Measurements from ENCODE around the gene TRABD2A.

Gene TRABD2A

DNA sequence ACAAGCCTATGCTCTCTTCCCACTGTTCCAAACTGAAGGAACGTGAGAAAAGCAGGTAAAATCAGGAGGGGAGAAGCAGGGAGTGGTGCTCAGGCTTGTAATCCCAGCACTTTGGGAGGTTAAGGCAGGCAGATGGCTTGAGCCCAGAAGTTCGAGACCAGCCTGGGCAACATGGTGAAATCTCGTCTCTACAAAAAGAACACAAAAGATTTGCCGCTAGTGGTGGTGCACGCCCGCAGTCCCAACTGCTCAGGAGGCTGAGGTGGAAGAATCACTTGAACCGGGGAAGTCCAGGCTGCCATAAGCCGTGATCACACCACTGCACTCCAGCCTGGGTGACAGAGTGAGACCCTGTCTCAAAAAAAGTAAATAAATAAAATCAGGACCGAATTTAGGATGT is 23.3 kb upstream of the TRABD2A start:
- DNase-seq, result no peak

DNA sequence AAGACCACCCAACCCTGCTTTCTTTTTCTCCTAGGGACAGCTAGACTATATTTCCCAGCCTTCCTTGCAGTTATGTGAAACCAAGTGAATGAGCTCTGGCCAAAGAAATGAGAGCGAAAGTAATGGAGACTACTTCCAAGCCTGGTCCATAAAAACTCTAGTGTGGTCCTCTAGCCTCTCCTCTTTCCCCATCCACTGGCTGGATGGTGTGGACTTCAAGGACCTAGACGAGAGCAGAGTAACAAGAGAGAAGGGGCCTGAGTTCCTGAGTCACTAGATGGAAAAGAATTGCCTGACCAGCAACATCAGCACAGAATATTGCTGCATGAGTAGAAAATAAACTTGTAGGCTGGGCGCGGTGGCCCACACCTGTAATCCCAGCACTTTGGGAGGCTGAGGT is 21.6 kb upstream of the TRABD2A start:
- no peak for DNase-seq

DNA sequence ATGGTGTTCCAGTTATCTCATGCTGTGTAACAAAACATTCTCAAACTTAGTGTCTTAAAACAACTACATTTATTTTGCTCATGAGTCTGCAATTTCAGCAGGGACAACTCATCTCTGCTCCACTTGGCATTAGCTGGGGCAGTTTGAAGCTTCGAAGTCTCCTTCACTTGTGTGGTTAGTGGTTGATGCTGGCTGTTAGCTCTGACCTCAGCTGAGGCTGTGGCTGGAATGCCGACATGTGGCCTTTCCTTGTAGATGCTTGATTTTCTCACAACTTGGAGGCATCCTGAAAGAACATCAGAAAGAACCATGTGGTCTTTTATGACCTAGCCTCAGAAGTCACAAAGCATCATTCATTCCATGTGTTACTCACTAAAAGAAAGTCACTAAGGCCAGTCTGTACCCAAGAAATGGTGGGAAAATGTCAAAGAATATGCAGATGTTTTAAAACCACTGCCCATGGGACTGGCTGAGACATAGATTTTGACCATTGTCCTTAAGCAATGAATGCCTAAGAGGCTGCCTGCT is 20.8 kb upstream of the TRABD2A start:
- DNase-seq, result no peak

DNA sequence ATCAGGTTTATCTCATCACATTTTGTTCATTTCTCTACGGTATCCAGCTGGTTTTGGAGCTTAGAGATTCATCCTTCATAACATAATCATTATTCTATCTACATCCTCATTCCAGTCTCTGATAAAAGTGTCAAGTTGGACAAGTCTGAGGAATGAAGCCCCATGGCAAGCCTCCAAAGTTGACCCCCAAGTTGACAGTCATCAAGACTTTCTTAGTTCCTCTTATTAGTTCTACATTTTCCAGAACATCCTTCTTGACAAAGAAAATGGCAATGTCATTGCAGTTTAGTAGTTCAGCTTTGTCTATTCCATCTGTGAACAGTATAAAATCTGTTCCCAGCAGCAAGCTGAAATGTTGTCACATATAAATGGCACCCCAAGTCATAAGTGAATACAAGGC is 20.1 kb upstream of the TRABD2A start:
- DNase-seq, result no peak

DNA sequence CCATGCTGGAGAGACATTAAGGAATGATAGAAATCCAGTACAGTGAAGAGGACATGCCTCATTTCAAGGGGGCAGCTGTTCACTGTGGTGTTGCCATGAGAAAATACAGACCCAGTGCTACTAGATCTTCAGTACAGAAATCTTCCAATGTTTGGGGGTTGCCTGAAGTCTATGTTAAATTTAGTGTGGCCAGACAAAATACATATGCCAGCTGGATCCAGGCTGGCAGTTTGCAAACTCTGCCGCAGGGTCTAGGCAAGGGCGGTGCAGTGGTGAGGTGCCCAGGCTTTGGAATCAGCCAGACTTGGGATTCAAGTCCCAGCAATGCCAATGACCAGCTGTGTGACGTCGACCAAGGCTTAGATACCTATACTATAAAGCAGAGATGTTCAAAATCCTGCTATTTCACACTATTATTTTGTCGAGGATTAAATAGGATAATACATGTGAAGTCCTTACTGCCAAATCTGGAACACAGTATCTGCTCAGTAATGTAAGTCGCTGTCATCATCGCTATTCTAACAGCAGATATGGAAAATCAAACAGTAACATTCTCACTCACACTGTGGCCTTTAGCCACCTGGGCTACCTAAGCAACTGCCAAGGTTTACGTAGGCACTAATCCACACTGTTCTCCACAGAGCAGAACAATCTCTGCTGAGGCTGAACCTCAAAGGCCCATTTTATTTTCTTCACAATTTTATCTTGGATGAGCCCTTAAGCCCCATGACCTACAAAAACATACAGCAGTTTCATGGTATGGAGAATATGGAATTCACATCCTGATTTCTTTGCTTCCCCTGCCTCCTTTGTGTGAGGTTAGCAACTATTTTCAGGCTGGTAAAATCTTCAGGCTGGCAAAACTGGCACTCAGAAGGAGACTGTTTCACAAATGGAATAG is 18.7 kb upstream of the TRABD2A start:
- no peak for DNase-seq

DNA sequence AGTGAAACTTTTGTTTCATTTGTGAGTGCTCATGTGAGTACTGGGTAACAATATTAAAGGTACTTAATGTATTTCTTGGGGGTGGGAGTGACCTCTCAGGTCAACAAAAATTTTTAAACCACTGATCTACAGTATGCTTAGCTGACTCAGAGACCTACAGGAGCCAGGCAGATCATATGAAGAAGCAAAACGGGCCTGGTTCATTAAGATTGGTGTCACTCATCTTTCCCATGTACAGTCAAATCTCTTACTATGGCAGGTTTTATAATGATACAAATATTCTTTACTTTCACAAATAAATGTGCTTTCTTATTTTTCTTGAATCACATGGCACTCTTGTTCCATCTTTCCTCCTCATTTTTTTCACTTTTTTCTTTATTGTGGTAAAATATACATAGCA is 16.9 kb upstream of the TRABD2A start:
- peak in 1 of 5 experiments; percentile 50 for DNase-seq

DNA sequence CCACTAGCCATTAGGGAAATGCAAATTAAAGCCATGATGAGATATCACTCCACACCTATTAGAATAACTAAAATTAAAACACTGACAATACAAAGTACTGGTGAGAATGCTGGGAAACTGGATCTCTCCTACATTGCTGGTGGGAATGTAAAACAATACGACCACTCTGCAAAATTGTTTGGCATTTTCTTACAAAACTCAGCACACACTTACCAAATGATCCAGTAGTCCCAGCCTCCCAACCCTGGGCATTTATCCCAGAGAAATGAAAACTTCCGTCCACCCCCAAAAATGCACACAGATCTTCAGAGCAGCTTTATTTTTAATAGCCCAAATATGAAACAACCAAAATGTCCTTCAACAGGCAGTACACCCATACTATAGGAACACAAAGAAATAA is 15.7 kb upstream of the TRABD2A start:
- DNase-seq, result no peak

DNA sequence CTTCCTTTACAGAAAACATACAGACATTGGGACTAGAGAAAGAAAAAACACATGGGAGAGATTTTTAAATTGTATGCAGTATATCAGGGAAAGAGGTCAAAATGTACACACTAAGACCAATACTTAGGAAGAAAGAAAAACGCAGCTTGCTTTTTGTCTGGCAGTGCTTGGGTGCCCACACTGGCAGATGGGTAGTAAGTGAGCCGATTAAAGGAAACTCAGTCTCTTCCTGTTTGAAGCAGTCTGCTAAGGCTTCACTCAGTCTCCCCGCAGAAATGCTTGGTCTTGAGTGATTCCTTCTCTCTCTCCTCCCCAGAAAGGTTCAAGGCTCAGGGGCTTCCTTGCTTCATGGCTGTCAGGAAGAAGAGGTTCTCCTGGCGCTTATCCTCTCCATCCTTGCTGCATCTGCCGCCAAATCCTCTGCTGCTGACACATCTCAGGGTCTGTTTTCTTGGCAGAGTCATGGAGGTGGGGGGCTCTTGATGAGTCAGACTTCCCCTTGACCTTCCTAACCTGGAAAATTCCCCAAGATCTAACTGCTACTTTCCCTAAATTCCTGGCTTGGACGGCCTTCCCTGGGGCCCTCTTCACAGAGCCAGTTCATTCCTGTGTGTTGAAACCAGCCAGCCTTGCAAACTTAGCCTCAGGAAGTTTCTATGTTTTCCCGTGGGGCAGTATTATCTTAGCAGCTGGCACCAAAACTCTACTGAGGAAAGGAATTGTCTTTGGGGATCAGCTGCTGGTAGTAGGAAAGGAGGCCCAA is 14.1 kb upstream of the TRABD2A start:
- DNase-seq, result peak in 1 of 5 experiments; percentile 70

DNA sequence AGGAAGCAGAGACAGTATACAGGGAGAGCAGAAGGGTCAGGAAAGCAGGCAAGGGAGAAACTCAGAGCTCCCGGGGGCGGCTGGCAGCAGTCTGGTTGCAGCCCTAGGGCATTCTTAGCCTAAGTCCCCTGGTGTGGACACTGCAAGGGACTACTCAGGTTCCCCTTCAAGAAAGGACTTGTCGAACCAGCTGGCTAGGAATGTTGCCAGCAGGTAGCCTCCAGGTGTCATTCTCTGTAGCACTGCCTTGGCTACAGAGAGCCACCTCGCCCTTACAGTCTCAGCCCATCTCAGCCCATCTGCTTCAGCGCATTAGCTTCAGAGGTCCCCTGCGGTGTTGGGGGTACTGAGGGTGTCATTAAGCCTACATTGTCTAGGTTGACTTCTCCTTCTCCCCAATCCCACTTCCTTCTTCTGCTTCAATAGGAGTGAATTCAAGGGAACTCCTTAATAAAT is 13.3 kb upstream of the TRABD2A start:
- no peak for DNase-seq

DNA sequence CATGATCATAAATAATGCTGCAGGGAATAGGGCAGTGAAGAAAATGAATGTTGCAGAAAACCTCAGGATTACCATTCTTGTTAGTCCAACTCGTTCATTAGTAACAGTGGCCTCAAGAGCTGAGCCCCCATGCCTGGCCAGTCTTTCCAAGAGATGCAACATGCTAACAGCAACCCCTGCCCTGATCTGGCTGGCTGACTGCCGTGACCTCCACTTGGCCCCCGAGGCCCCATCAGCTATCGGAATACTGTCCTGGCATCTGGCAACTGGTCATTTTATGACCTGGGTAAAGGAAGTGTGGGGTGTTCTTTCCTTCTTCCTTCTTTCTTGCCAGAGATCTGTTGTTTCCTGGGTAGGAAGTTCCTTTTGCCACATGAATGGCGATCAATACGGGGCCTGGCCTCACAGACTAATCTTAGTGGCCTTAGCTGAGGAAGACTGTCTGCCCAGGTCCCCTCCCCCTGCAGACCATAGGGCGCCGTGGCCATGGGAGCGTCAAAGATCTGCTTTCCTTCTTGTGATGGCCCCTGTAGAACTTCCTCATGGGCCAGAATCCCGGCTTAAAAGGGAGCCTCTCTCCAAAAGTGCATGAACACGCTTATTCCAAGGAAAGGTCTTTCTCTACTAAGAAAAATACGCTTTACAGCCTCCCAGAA is 10.6 kb upstream of the TRABD2A start:
- DNase-seq, result no peak

DNA sequence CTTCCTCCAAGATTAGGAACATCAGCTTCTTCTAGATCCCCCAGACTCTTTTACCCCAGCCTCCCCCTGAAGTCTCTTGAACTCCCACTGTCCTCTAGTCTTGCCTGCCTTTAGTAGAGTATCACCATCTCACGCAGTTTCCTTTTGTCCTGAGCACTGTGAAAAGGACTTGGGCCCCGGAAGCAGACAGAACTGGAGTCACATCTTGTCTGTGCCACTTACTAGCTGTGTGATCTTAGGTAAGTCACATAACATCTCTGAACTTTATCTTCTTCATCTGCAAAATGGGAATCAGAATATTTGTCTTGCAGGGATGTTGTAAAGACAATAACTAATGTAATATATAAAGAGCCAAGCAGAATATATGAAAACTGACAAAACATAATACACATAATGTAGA is 8.4 kb upstream of the TRABD2A start:
- peak in 1 of 5 experiments; percentile 62 for DNase-seq

DNA sequence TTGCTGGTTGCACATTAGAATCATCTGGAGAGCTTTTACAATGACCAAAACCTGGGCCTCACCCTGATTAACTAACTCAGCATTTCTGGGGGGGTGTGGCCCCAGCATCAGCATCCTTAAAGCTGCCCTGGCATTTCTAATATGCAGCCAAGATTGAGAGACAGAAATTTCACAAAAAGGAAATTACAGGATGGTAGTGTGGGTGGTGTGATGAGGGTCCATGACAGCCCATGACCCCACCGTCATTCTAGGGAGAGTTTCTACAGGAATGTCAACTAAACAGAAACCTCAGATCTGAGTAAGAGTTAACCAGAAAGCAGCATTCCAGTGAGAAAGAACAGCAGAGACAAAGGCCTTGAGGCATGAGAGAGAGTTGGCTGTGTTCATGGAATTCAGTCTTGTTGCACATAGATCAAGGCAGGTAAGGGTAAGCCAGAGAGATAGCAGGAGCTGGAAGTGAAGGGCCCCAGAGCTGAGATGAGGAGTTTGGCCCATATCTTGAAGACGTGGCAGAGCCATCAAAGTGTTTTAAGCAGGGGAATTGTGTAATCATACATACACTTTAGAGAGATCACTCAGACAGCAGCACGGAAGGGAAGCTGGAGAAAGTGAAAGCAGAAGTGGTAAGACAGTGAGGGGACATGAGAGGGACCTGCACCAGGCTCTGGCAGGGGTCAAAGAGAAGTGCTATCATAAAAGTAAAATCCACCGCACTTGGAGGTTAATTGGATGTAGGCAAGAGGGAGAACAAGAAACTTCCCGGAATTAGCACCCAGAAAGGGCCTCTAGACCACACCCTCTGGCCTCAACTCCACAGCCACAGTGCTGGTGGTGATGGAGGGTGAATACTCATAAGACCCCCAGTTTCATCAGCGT is 7.8 kb upstream of the TRABD2A start:
- DNase-seq, result peak in 2 of 5 experiments; percentile 48 to 83

DNA sequence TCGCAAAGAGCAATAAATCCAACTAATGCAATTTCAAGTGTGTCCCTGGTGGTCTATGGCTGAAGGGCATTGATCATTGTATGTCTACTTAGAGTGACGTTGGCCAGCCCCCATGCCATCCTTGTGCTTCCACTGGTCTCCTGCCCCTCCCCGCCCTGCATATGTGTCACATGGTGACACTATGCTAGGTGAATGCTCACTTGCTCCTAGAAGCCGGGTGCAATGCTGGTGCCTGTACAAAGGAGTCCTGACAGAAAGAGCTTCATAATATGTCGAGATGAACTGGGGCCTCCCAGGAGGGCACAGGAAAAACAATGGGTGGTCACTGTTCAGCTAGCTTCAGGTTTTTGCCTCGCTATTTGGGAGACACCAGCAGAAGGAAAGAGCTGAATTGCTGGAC is 5.9 kb upstream of the TRABD2A start:
- no peak for DNase-seq

DNA sequence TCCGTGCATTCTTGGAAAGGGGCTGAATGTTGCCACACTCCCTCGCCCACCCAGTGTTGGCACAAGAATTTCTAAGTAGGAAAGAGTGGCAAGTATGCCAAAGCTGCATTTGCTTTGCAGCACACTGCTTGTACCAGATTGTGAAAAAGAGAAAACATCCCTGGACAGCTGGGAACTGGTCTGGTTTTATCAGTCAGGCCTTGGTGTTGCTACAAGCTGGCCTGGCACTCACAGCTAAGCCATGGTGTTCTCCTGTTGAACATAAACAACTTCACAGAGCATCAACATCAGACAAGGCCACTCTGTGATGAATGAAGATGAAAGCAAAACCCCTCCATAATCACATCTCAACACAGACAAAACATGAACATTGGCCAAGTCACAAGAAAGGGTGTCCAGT is 4.2 kb upstream of the TRABD2A start:
- DNase-seq, result no peak

DNA sequence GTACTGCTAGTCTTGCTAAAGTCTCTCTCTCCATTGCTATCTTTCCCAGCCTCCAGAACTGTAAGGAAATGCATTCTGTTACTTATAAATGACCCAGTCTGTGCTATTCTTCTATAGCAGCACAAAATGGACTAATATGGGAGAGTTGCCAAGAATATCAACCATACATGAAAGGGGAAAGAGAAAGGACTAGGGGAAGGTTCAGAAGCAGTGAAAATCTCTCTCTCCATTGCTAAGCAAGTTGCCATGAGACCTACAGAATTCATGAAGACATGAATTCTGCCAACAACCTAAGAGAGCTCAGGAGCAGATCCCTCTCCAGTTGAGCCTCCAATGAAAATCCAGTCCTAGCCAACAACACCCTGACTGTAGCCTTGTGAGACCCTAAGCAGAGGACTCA is 3.6 kb upstream of the TRABD2A start:
- DNase-seq, result no peak

DNA sequence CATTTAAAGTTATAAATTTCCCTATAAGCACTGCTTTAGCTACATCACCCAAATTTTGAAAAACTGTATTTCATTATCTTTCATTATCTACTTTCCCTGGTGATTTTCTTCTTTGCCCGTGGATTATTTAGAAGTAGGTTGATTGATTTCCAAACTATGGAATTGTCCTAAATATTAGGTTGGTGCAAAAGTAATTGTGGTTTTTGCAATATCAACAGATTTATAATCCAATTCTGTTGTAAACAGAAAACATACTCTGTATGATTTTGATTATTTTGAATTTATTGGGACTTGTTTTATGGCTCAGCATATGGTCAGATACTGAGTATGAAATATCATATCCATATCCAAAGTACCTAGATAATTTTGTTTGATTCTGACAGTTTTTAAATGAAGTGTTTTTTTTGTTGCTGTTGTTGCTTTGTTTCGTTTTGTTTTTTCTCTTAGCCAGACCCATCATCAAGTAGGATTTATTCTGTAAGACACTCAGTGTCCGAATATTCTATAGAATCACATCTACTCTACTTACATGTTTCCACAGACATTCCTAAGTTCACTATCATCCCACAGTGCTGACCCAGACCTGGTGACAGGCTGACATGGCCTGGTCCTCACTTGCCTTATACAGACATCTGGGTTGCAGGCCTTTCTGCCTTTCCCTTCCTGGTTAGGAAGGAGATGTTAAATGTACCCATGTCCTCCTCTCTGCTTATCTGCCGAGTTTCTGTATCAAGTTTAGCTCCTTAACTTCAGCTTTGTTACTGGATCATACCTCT is 2.1 kb upstream of the TRABD2A start:
- DNase-seq, result no peak

DNA sequence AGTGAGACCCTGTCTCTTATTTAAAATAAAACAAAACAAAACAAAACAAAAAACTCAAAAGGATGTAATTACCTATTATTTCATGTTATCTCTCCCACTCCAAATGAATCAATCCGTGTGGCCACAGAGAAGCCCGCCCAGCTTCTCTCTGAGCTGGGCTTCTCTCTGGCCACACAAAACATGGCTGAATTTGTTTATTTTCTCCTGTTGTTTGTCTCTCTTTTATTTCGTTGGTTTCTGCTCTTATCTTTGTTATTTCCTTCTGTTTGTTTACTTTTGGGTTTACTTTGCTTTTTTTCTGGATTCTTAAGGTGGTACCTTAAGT is 1.5 kb upstream of the TRABD2A start:
- DNase-seq, result no peak

DNA sequence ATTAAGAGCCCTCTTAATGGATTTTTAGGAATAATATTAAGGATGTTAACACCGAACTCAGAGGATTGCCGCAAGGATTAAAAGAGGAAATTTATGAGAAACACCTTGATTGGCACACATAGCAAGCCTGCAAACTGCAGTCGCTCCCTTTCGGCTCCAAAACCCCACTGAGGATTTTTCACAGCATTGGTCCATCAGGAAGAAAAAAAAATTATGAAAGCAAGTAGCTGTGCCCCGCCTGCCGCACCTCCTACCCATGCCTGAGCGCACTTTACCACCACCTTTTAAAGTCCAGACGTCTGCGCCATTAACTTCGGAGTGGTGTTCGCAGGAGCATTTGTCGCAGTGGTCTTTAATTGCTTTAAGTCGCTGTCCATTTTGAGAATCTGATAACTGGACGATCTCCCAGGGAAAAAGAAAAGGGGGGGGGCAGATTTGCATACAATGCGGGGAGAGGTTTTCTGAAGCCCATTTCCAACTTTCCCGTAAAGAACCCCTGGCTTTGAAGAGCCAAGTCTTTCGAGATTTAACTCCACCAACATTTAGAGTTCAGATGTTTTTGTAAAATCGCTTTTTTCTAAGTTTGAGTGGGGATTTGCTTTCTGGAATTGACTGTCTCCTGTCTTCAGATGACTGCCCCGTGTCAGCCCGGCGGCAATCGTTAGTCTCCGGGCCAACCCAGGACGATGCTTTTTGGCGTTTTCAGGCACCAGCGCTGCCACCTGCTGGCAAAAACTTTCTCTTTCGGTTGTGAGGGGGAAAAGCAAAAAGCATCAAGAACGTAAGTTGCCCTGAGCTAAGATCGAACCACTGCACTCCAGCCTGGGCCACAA is 913 bp upstream of the TRABD2A start:
- DNase-seq, result peak; percentile 59 to 92 (median 75)

DNA sequence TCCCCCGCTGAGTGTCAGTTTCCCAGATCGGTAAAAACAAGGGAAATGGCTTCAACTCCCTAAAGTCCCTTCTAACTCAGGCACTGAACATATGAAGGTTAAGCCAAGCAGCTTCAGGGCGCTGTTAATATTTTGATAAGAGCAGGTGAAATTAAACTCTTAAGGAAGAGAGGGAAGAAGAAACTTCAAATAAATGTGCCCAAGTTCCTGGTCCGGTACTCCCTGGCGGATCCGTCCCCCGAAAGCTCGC is 564 bp downstream of the TRABD2A start:
- no peak for DNase-seq

DNA sequence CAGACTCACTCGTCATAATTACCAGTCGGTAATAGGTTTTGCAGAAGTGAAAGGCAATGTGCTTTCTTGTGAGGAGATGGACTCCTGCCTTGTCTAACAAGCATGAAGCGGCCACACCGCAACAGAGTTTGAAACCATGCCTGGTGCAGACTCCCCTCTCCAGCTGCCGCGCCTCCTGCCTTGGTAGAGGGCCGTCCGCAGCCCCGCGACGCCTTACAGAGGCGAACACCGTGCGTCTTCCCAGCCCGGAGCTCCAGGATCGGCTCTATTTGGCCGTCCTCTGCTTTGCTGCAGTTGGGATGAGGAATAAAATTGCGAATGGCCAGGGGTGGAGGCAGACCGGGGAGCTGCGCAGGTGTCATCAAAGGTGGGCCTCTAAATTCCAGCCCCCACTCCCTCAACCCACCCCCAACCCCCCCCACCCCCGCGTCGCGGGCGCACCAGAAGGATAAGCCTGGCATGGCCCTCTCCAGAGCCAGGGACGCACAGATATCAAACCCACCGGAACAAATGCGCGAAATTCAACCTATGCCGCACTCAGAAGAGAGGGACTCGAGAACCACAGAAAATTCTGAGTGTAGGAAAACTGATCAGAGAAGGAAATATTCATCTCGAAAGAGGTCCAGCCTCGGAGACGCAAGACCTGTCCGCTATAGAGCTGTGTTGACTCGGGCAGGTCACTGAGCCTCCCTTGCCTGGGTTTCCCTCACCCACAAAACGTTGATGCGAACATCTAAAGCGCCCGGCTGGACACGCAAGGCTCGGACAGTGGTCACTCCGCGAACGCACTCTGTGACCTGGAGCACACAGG is 1.1 kb downstream of the TRABD2A start:
- DNase-seq, result peak in 1 of 5 experiments; percentile 59
